ENCODE results near the gene SETX.

Gene SETX

DNA sequence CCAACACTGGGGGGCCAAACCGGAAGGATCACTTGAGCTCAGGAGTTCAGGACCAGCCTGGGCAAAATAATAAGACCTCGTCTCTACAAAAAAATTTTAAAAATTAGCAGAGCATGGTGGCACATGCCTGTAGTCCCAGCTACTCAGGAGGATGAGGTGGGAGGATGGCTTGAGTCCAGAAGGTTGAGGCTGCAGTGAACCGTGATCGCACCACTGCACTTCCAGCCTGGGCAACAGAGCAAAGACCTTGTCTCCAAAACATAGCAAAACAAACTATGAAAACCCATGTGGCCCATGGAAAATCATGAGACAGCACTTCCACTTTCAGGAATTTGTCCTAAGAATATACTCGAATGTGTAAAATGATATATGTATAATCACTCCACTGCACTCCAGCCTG is 6.1 kb downstream of the SETX start:
- no peak overlapping the region for H3K4me3 Mint-ChIP-seq
- TF ChIP-seq, protein P1, sequence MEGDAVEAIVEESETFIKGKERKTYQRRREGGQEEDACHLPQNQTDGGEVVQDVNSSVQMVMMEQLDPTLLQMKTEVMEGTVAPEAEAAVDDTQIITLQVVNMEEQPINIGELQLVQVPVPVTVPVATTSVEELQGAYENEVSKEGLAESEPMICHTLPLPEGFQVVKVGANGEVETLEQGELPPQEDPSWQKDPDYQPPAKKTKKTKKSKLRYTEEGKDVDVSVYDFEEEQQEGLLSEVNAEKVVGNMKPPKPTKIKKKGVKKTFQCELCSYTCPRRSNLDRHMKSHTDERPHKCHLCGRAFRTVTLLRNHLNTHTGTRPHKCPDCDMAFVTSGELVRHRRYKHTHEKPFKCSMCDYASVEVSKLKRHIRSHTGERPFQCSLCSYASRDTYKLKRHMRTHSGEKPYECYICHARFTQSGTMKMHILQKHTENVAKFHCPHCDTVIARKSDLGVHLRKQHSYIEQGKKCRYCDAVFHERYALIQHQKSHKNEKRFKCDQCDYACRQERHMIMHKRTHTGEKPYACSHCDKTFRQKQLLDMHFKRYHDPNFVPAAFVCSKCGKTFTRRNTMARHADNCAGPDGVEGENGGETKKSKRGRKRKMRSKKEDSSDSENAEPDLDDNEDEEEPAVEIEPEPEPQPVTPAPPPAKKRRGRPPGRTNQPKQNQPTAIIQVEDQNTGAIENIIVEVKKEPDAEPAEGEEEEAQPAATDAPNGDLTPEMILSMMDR (IDR thresholded peaks at IDR 0.05; ENCODE audit: unreplicated experiment in 3 of 3) = no peak
- peaks cover 18% of the 10 kb centered on the region for H3K4me1 Mint-ChIP-seq
- no peaks in the 10 kb centered on the region for H3K27me3 Mint-ChIP-seq (ENCODE audit: low read depth)
- H3K9me3 Mint-ChIP-seq = no peaks in the 10 kb centered on the region
- H3K36me3 Mint-ChIP-seq (ENCODE audit: low read depth) = peaks cover 61% of the 10 kb centered on the region
- H3K27ac Mint-ChIP-seq = no peak overlapping the region

DNA sequence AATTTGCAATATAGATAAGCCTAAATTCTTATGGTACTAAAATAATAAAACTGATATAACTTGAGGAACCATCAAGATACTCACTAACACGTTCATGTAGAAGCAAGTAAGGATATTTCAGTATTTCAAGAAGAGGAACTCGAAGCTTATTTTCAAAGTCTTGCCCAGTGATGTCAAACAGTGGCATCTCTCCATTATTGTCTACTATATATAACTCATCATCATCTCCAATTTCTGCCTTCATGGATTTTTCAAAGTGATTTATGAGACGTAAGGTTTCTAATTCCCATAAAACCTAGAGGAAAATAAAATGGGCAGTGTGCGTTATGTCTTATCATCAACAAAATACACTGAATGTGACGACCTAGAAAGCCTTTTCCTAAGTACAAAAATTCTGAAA is 8.6 kb downstream of the SETX start:
- Mint-ChIP-seq H3K9me3 (no peaks in the 10 kb centered on the region), H3K4me1 (no peaks in the 10 kb centered on the region), H3K4me3 (no peak overlapping the region), H3K27me3 (ENCODE audit: low read depth) (no peaks in the 10 kb centered on the region), H3K36me3 (ENCODE audit: low read depth) (peaks cover 64% of the 10 kb centered on the region), H3K27ac (no peak overlapping the region)
- TF ChIP-seq, protein P1 (IDR thresholded peaks at IDR 0.05; ENCODE audit: unreplicated experiment in 3 of 3) = no peak

DNA sequence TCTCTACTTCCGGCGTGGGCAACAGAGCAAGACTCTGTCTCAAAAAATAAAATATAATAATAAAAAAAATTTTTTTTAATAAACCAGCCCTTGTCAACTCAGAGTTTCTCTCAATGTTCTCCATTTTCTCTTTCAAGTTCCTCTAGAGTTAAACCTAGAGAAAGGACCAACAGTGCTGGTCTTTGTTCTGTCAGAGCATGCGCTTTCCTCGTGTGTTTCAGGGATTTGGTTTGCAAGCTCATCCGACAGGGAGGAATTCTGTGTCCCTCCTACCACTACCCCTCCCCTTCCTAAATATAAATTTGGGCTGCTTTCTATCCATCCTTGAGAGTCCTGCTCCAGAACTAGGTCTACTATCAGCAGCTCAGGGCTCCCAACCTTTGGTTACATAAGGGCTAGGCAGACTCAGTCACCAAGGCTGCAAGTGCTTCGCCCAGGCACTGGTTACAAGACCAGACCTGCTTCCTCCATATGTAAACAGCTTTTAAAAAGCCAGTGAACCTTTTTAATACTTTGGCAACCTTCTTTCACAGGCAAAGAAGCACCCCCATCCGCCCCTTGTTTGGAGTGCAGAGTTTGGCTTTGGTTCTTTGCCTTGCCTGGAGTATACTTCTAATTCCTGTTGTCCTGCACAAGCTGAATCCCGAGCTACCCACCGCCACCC is 13.5 kb downstream of the SETX start:
- Mint-ChIP-seq H3K4me3 (no peak overlapping the region), H3K27me3 (ENCODE audit: low read depth) (no peaks in the 10 kb centered on the region), H3K9me3 (no peaks in the 10 kb centered on the region), H3K27ac (no peak overlapping the region), H3K4me1 (no peaks in the 10 kb centered on the region), H3K36me3 (ENCODE audit: low read depth) (peaks cover 74% of the 10 kb centered on the region)
- TF ChIP-seq, protein P1 (IDR thresholded peaks at IDR 0.05; ENCODE audit: unreplicated experiment in 3 of 3) = no peak

DNA sequence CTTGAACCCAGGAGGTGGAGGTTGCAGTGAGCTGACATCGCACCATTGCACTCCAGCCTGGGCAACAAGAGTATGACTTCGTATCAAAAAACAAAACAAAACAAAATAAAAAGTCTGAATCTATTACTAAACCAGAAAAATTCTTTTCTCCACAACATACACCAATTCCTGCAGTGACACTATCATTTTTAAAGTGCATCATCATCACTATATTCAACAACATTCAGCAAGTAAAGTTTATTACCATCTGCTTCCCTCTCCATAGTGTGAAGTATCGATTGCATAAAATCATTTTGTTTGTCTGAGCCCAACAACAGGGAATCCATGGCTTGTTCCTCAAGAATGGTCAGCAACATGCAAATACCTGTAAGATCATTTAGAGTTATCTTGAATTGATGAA is 20.4 kb downstream of the SETX start:
- H3K27me3 Mint-ChIP-seq (ENCODE audit: low read depth) = no peaks in the 10 kb centered on the region
- H3K4me1 Mint-ChIP-seq = no peaks in the 10 kb centered on the region
- TF ChIP-seq, protein P1 (IDR thresholded peaks at IDR 0.05; ENCODE audit: unreplicated experiment in 3 of 3) = no peak
- peaks cover 83% of the 10 kb centered on the region for H3K36me3 Mint-ChIP-seq (ENCODE audit: low read depth)
- no peak overlapping the region for H3K27ac Mint-ChIP-seq
- no peak overlapping the region for H3K4me3 Mint-ChIP-seq
- H3K9me3 Mint-ChIP-seq = peaks cover 6% of the 10 kb centered on the region

DNA sequence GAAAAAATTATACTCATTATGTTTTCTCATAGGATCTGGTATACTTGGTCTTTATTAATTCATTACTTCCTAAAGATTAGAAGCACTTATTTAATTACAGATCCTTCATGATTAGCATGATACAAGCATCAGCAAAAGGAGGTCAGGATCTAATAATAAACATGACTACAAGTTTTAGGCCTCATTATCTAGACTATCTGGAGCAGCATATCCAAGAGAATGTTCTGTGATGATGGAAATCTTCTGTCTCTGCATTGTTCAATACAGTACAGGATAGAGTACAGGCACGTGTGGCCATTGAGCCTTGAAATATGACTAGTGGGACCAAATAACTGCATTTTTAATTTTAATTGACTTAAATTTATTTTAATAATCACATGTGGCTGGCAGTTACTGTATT is 21.2 kb downstream of the SETX start:
- Mint-ChIP-seq H3K27ac (no peak overlapping the region), H3K36me3 (ENCODE audit: low read depth) (peaks cover 86% of the 10 kb centered on the region), H3K4me1 (no peaks in the 10 kb centered on the region), H3K9me3 (peaks cover 9% of the 10 kb centered on the region), H3K4me3 (no peak overlapping the region), H3K27me3 (ENCODE audit: low read depth) (no peaks in the 10 kb centered on the region)
- TF ChIP-seq, protein P1 (IDR thresholded peaks at IDR 0.05; ENCODE audit: unreplicated experiment in 3 of 3) = no peak

DNA sequence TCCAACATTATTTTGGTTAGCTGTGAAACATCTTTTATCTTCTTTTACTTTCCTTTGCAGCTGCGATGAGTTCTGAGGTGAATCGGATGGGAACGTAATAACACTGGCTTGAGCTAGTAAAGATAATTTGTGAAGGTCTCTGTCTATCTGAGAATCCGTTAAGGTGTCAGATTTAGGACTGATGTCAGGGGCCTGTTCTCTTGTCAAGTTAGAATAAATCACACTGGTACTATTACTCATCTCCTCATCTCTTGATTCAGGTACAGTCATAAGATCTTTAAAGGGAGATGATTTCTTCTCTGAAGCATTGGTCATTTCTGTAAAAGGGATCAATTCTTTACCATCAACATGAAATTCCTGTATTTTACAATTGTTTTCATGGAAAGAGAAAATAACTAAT is 26.2 kb downstream of the SETX start:
- H3K27ac Mint-ChIP-seq = no peak overlapping the region
- no peaks in the 10 kb centered on the region for H3K4me1 Mint-ChIP-seq
- H3K27me3 Mint-ChIP-seq (ENCODE audit: low read depth) = no peaks in the 10 kb centered on the region
- H3K9me3 Mint-ChIP-seq = peaks cover 16% of the 10 kb centered on the region
- TF ChIP-seq, protein P1 (IDR thresholded peaks at IDR 0.05; ENCODE audit: unreplicated experiment in 3 of 3) = no peak
- peaks cover 92% of the 10 kb centered on the region for H3K36me3 Mint-ChIP-seq (ENCODE audit: low read depth)
- H3K4me3 Mint-ChIP-seq = no peak overlapping the region
